H1 (cell line): Measurements from ENCODE around the gene COL1A1. TPM values are rescaled to one million over a fixed set of nuclear protein-coding genes. Genes with fewer than 3 reads are reported as not detected.
A peak's percentile ranks its signal among the peaks of the same experiment; 100 is the strongest.

Source experiments
- CTCF ChIA-PET: fragments of 300-600 bp; sonication (Branson Sonifier 250); formaldehyde crosslinking; loops from one replicate; lab custom pipeline; 2021; ENCODE audit not compliant: partially characterized antibody; lab: Charles Lee
- POLR2A ChIA-PET: fragments of 300-600 bp; sonication (Branson Sonifier 250); formaldehyde crosslinking; loops from one replicate; lab custom pipeline; 2021; ENCODE audit warnings: inconsistent platforms; ENCODE audit not compliant: partially characterized antibody; lab: Charles Lee
- DNase-seq, 2 experiments: peaks; one replicate each; pipeline versions ENCODE4 v3.0.0 to v3.0.0-alpha.2; 2010 to 2022; ENCODE audit warnings: low spot score in 2 of 2, low read depth in 1 of 2, mixed read lengths in 1 of 2
- FAIRE-seq: peaks from 2 replicates; lab custom pipeline; 2011; peaks lifted over from hg19 to GRCh38; lab: Jason Lieb, UNC
- H2AFZ ChIP-seq: 2 replicates; pipeline ENCODE4 v1.8.1; 2012; ENCODE audit warnings: low read length, inconsistent platforms
- H2AK5ac ChIP-seq: 2 replicates; pipeline ENCODE4 v1.6.1; 2013; ENCODE audit warnings: low read depth, low read length
- H2BK120ac ChIP-seq: replicated peaks from 2 replicates; pipeline ENCODE3; 2013; ENCODE audit warnings: low read depth, low read length, inconsistent platforms
- H2BK12ac ChIP-seq: 2 replicates; pipeline ENCODE4 v1.6.1; 2013; ENCODE audit warnings: low read depth, low read length
- H2BK15ac ChIP-seq: 2 replicates; pipeline ENCODE4 v1.6.1; 2013; ENCODE audit warnings: low read length
- H2BK20ac ChIP-seq: 2 replicates; pipeline ENCODE4 v1.6.1; 2013; ENCODE audit warnings: low read length
- H2BK5ac ChIP-seq: 2 replicates; pipeline ENCODE4 v1.6.1; 2013; ENCODE audit warnings: low read depth, low read length
- H3K14ac ChIP-seq: 2 replicates; pipeline ENCODE4 v1.6.1; 2013; ENCODE audit warnings: inconsistent platforms; ENCODE audit not compliant: insufficient read length
- H3K18ac ChIP-seq: 2 replicates; pipeline ENCODE4 v1.6.1; 2013; ENCODE audit warnings: low read length; ENCODE audit errors: extremely low read depth
- H3K23ac ChIP-seq: 2 replicates; pipeline ENCODE4 v1.6.1; 2013; ENCODE audit warnings: inconsistent platforms; ENCODE audit not compliant: insufficient read length
- H3K23me2 ChIP-seq: 2 replicates; pipeline ENCODE4 v1.6.1; 2013; ENCODE audit warnings: low read depth, low read length
- H3K27ac ChIP-seq: 2 replicates; pipeline ENCODE4 v1.6.1; 2011; ENCODE audit warnings: low read depth, low read length, inconsistent platforms
- H3K27me3 ChIP-seq, 4 experiments: replicated peaks in 1 of 4; 1 replicate in 1 of 4; 2 replicates in 3 of 4; pipeline versions ENCODE4 v1.6.1 to v1.8.1; 2011 to 2013; ENCODE audit warnings: low read length in 3 of 4, mild to moderate bottlenecking in 3 of 4, inconsistent platforms in 2 of 4, mixed read lengths in 2 of 4, moderate library complexity in 1 of 4; ENCODE audit not compliant: control insufficient read depth in 3 of 4, insufficient read depth in 3 of 4; ENCODE audit errors: extremely low read depth in 1 of 4
- H3K36me3 ChIP-seq, 4 experiments: 2 replicates each; pipeline versions ENCODE4 v1.6.1 to v1.8.1; 2011 to 2013; ENCODE audit warnings: mild to moderate bottlenecking in 4 of 4, low read length in 3 of 4, moderate library complexity in 2 of 4, control low read depth in 1 of 4, inconsistent platforms in 1 of 4; ENCODE audit not compliant: insufficient read depth in 4 of 4, control insufficient read depth in 2 of 4
- H3K4ac ChIP-seq: replicated peaks from 2 replicates; pipeline ENCODE3; 2013; ENCODE audit warnings: low read length, low read depth, mixed read lengths, inconsistent platforms; ENCODE audit not compliant: insufficient read length
- H3K4me1 ChIP-seq, 4 experiments: replicated peaks in 1 of 4; 1 replicate in 1 of 4; 2 replicates in 3 of 4; pipeline versions ENCODE4 v1.6.1 to v1.8.1; 2011 to 2013; ENCODE audit warnings: low read length in 3 of 4, inconsistent platforms in 2 of 4, mixed read lengths in 1 of 4; ENCODE audit not compliant: insufficient read depth in 4 of 4, control insufficient read depth in 3 of 4
- H3K4me2 ChIP-seq, 2 experiments: 2 replicates each; pipeline versions ENCODE4 v1.6.1 to v1.8.1; 2011 to 2013; ENCODE audit warnings: low read depth in 2 of 2, low read length in 2 of 2, control low read depth in 1 of 2, inconsistent platforms in 1 of 2, mild to moderate bottlenecking in 1 of 2; ENCODE audit not compliant: insufficient read depth in 1 of 2
- H3K4me3 ChIP-seq, 4 experiments: fragments of 200-600, 300-600 bp in 1 of 4; sonication (generic), shearing (Covaris generic), sonication (Bioruptor Twin) in 1 of 4; 2 replicates each; pipeline versions ENCODE4 v1.5.1 to v1.8.1; 2011 to 2016; ENCODE audit warnings: low read length in 4 of 4, low read depth in 3 of 4, control low read depth in 2 of 4, inconsistent platforms in 2 of 4, mild to moderate bottlenecking in 2 of 4, mixed read lengths in 1 of 4, moderate library complexity in 1 of 4; ENCODE audit not compliant: insufficient read depth in 2 of 4; ENCODE audit errors: extremely low read depth in 1 of 4
- H3K56ac ChIP-seq: replicated peaks from 2 replicates; pipeline ENCODE3; 2013; ENCODE audit warnings: low read depth, mild to moderate bottlenecking, mixed read lengths, low read length, inconsistent platforms; ENCODE audit not compliant: insufficient read length
- H3K79me1 ChIP-seq: 2 replicates; pipeline ENCODE4 v1.6.1; 2013; ENCODE audit warnings: low read depth, low read length, control low read depth
- H3K79me2 ChIP-seq, 2 experiments: 2 replicates each; pipeline versions ENCODE4 v1.6.1 to v1.8.1; 2012 to 2013; ENCODE audit warnings: low read length in 2 of 2, mild to moderate bottlenecking in 2 of 2, inconsistent platforms in 1 of 2; ENCODE audit not compliant: insufficient read depth in 2 of 2, control insufficient read depth in 1 of 2
- H3K9ac ChIP-seq, 4 experiments: replicated peaks in 1 of 4; 1 replicate in 1 of 4; 2 replicates in 3 of 4; pipeline versions ENCODE4 v1.6.1 to v1.8.1; 2011 to 2013; ENCODE audit warnings: low read depth in 3 of 4, low read length in 3 of 4, control low read depth in 2 of 4, mild to moderate bottlenecking in 2 of 4, moderate library complexity in 2 of 4, inconsistent platforms in 1 of 4; ENCODE audit errors: extremely low read depth in 1 of 4
- H3K9me3 ChIP-seq, 2 experiments: 2 replicates each; pipeline versions ENCODE4 v1.6.1 to v1.8.1; 2012 to 2013; ENCODE audit warnings: mild to moderate bottlenecking in 2 of 2, moderate library complexity in 2 of 2, control low read depth in 1 of 2, inconsistent platforms in 1 of 2, low read depth in 1 of 2, low read length in 1 of 2, mixed read lengths in 1 of 2; ENCODE audit not compliant: insufficient read depth in 2 of 2
- H4K20me1 ChIP-seq, 2 experiments: replicated peaks in 1 of 2; 2 replicates each; pipeline versions ENCODE3 to v1.8.1; 2011 to 2013; ENCODE audit warnings: inconsistent platforms in 2 of 2, low read length in 2 of 2, mild to moderate bottlenecking in 1 of 2; ENCODE audit not compliant: insufficient read depth in 2 of 2, control insufficient read depth in 1 of 2
- H4K5ac ChIP-seq: 2 replicates; pipeline ENCODE4 v1.6.1; 2013; ENCODE audit warnings: low read length, low read depth, mixed read lengths, inconsistent platforms; ENCODE audit not compliant: insufficient read length
- H4K8ac ChIP-seq: 2 replicates; pipeline ENCODE4 v1.8.0; 2013; ENCODE audit warnings: mild to moderate bottlenecking, moderate library complexity, low read length, inconsistent platforms; ENCODE audit not compliant: insufficient read depth; ENCODE audit errors: extremely low read depth
- H4K91ac ChIP-seq: replicated peaks from 2 replicates; pipeline ENCODE3; 2013; ENCODE audit warnings: low read length, mixed read lengths, inconsistent platforms; ENCODE audit not compliant: insufficient read length
- ATF2 ChIP-seq: IDR thresholded peaks from 2 replicates; pipeline ENCODE4 v1.6.1; 2012; ENCODE audit warnings: low read length, inconsistent platforms
- BACH1 ChIP-seq: IDR thresholded peaks from 2 replicates; pipeline ENCODE4 v1.6.1; 2012; ENCODE audit warnings: low read length, improper control_type of control experiment
- CEBPB ChIP-seq: IDR thresholded peaks from 2 replicates; pipeline ENCODE4 v1.6.1; 2012; ENCODE audit warnings: low read depth, low read length
- EGR1 ChIP-seq: IDR thresholded peaks from 2 replicates; pipeline ENCODE4 v1.6.1; 2011; ENCODE audit warnings: low read depth, low read length, borderline replicate concordance
- FOSL1 ChIP-seq: IDR thresholded peaks from 2 replicates; pipeline ENCODE4 v1.6.1; 2011; ENCODE audit warnings: mild to moderate bottlenecking, low read depth, low read length, moderate library complexity; ENCODE audit not compliant: insufficient read depth
- HDAC6 ChIP-seq: IDR thresholded peaks from one replicate; pipeline ENCODE4 v1.7.1; 2012; ENCODE audit warnings: low read depth, mild to moderate bottlenecking, inconsistent platforms, low read length, moderate library complexity
- POLR2A ChIP-seq, 2 experiments: IDR thresholded peaks; 1 replicate in 1 of 2; 2 replicates in 1 of 2; pipeline ENCODE4 v1.6.1; 2011; ENCODE audit warnings: low read depth in 2 of 2, low read length in 2 of 2, mild to moderate bottlenecking in 2 of 2; ENCODE audit errors: control extremely low read depth in 1 of 2
- POLR2AphosphoS5 ChIP-seq: IDR thresholded peaks from 2 replicates; pipeline ENCODE4 v1.6.1; 2011; ENCODE audit warnings: low read depth, low read length
- TEAD4 ChIP-seq: IDR thresholded peaks from 2 replicates; pipeline ENCODE4 v1.6.1; 2012; ENCODE audit warnings: low read depth, low read length, inconsistent platforms, mixed read lengths
- WGBS, 2 experiments: shearing (Covaris generic) in 1 of 2; methylation state at CpG; one replicate each; pipeline versions ENCODE4 v1.1.6 to v1.1.7; 2013 to 2015; ENCODE audit warnings: low lambda C conversion rate in 2 of 2, mixed read lengths in 2 of 2, inconsistent platforms in 1 of 2, low coverage in 1 of 2, missing lambda C conversion rate in 1 of 2; ENCODE audit not compliant: insufficient replicate concordance in 2 of 2, insufficient coverage in 1 of 2, insufficient read length in 1 of 2; ENCODE audit errors: extremely low coverage in 1 of 2, missing lambda C conversion rate in 1 of 2; 5-methylcytosine and 5-hydroxymethylcytosine counted together
- polyA plus RNA-seq, 7 experiments: library from polyadenylated mRNA; depleted of rRNA in 3 of 7; stranded (reverse) in 5 of 7; unstranded in 2 of 7; fragments of >200 nt in 5 of 7; fragments of 200-250 nt in 2 of 7; gene quantifications; 1 replicate in 5 of 7; 2 replicates in 1 of 7; 4 replicates in 1 of 7; pipeline versions ENCODE4 v1.2.1 to v1.2.3, GENCODE V29; 2011 to 2013; ENCODE audit warnings: missing spikeins in 2 of 7, mixed read lengths in 2 of 7
- total RNA-seq: library from RNA; stranded (reverse); fragmentation: NEBNext Ultra II Directional; extraction: Animal tissue kit (Norgen Biotek cat#: 25700); gene quantifications from 2 replicates; pipeline ENCODE4 v1.2.1, GENCODE V29; 2021

COL1A1 gene
- total and polyA plus RNA-seq, 2 of the 8 experiments (the other 6 are each of a cell fraction or from before 2014, with no cell fraction given), result 14.1 to 80.4 TPM

- Histone ChIP-seq H3K9me3 (no peaks in the 10 kb centered on the region), H3K23ac (no peak overlapping the region), H3K4me3 (no peak overlapping the region), H3K27me3 (no peaks in the 10 kb centered on the region), H3K9ac (no peak overlapping the region), H3K4ac (no peak overlapping the region), H2BK12ac (no peak overlapping the region), H2AFZ (no peak overlapping the region), H2BK120ac (no peak overlapping the region), H2BK5ac (no peak overlapping the region; the same call in 1 of the 2 replicates), H2BK15ac (peak overlapping the region; percentile 8; the same call in 1 of the 2 replicates), H2BK20ac (0 out of 2 replicates have a peak overlapping the region, but pooled peaks have one; percentile 25), H3K79me2 (no peaks in the 10 kb centered on the region), H3K56ac (no peak overlapping the region), H4K5ac (no peak overlapping the region), H3K27ac (no peak overlapping the region), H4K20me1 (no peaks in the 10 kb centered on the region), H3K14ac (no peak overlapping the region), H3K36me3 (peaks cover 0 to 7% (median under 1%) of the 10 kb centered on the region in 4 experiments; a peak in 3 of 8 replicates), H3K4me1 (peaks cover 4 to 30% (median 16%) of the 10 kb centered on the region in 4 experiments), H3K23me2 (no peaks in the 10 kb centered on the region), H2AK5ac (0 out of 2 replicates have a peak overlapping the region, but pooled peaks have one; percentile 21), H4K91ac (no peak overlapping the region), H3K18ac (no peak overlapping the region), H3K79me1 (no peaks in the 10 kb centered on the region), H3K4me2 (no peak overlapping the region), H4K8ac (no peak overlapping the region)
- WGBS, 2 experiments, result 83% methylated on average over 12 of the region's 12 CpGs; no CpG with 5 or more reads in 1 of the 2 experiments
- no peak for DNase-seq
- TF ChIP-seq ATF2, result no peak
- TF ChIP-seq EGR1, result no peak
- TF ChIP-seq CEBPB, result no peak
- TF ChIP-seq HDAC6, result no peak
- no peak for TF ChIP-seq POLR2AphosphoS5
- TF ChIP-seq FOSL1, result no peak
- TF ChIP-seq BACH1, result no peak
- no peak for TF ChIP-seq POLR2A (IDR thresholded peaks at IDR 0.05; ENCODE audit: control extremely low read depth in 1 of 2, low read depth in 2 of 2, low read length in 2 of 2)
- TF ChIP-seq TEAD4, result no peak
- POLR2A ChIA-PET, result interaction anchor here (1.6 kb wide), 1 partner anchor 11 kb away, joined by 6 read pairs; no protein-coding TSS in a partner anchor
- CTCF ChIA-PET, result interaction anchor here (1.3 to 3.4 kb wide), 8 partner anchors 11 to 182 kb away, joined by 4 to 22 read pairs (median 6); partner anchors contain the start of gene COL1A1
- no peak for FAIRE-seq
Measured at GRCh38 chr17:50180620-50181019, 20.8 kb downstream of the COL1A1 start.
